ENCODE data around the gene HERPUD2.
"Not testable (repeated sequence)": the region's sequence is repeated elsewhere in the genome, so short reads cannot be mapped to it uniquely, and the experiment has no call there.

GRCh38 chr7:35698382-35698781 lies 3.4 kb upstream of the HERPUD2 start:
- TF ChIP-seq, protein P1, sequence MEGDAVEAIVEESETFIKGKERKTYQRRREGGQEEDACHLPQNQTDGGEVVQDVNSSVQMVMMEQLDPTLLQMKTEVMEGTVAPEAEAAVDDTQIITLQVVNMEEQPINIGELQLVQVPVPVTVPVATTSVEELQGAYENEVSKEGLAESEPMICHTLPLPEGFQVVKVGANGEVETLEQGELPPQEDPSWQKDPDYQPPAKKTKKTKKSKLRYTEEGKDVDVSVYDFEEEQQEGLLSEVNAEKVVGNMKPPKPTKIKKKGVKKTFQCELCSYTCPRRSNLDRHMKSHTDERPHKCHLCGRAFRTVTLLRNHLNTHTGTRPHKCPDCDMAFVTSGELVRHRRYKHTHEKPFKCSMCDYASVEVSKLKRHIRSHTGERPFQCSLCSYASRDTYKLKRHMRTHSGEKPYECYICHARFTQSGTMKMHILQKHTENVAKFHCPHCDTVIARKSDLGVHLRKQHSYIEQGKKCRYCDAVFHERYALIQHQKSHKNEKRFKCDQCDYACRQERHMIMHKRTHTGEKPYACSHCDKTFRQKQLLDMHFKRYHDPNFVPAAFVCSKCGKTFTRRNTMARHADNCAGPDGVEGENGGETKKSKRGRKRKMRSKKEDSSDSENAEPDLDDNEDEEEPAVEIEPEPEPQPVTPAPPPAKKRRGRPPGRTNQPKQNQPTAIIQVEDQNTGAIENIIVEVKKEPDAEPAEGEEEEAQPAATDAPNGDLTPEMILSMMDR (IDR thresholded peaks at IDR 0.05) = not testable (repeated sequence)
- not testable (repeated sequence) for TF ChIP-seq POLR2A (IDR thresholded peaks at IDR 0.05)
